GM18873 (cell line): ENCODE measurements around the gene RASGRF2.
"Not testable (repeated sequence)": the region's sequence is repeated elsewhere in the genome, so short reads cannot be mapped to it uniquely, and the experiment has no call there.

Experiments
- ATAC-seq: cut with Tn5 transposase; IDR thresholded peaks from one replicate; pipeline ENCODE4 v1.9.1; 2021; ENCODE audit warnings: mild to moderate bottlenecking, moderate library complexity, moderate number of reproducible peaks; ENCODE audit not compliant: unreplicated experiment, low FRiP score

RASGRF2 gene

DNA sequence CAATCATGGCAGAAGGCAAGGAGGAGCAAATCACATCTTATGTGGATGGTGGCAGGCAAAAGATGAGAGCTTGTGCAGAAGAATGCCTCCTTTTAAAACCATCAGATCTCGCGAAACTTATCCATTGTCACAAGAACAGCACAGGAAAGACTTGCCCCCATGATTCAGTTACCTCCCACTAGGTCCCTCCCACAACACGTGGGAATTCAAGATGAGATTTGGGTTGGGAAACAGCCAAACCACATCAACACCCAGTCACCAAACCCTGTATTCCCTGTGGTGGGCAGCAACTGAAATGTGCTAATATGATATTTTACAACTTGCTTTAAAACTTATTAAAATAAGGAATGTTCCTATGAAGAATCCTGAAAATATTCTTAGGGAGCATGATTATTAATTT lies 54.2 kb downstream of the RASGRF2 start:
- no peak for ATAC-seq

DNA sequence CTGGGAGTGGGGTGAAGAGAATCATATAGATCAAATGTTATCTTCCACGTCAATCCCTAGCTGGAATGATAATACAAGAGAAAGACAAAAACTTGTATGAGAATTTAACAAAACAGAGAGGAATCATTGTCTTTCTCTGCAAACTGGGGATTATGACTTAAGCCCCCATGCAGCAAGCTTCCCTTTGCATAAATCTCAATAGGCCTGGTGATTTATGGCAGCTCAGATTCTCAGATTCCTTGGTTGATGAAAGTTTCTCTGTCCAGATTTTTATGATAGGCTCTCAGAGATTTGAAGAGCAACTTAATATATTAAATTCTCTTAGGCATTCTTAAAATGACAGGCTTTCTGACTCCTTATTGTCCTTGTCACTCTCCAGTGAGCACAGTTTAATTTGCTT lies 56.0 kb downstream of the RASGRF2 start:
- ATAC-seq = no peak

DNA sequence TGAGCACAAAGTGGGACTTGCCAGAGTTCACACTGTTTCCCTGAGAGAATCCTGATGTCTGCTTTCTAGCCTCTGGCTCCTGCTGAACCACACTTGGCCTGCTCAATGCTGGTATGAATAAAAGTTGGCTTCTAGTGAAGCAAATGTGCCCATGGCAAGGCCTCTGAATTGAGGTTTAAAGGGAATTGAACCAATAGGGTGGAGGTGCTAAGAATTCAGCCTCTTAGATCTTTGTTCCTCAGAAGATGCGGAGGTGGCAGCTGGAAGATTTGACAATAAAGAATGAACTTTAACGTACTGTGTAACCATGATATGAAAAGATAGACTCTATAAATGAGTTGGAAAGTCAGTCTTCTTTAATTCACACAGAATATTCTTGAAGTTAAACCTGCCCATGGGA lies 57.2 kb downstream of the RASGRF2 start:
- no peak for ATAC-seq

DNA sequence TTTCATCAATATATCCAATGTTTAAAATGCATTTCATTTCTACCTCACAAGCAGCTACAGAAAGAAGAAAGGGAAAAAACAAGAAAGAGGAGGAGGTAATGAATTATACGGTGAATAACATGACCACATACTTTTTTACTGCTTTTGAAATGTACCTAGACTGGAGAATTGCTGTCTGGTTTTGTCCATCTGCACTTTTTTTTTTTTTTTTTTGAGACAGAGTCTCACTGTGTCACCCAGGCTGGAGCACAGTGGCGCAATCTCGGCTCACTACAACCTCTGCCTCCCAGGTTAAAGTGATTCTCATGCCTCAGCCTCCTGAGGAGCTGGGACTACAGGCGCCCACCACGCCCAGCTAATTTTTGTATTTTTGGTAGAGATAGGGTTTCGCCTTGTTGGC lies 58.4 kb downstream of the RASGRF2 start:
- not testable (repeated sequence) for ATAC-seq

DNA sequence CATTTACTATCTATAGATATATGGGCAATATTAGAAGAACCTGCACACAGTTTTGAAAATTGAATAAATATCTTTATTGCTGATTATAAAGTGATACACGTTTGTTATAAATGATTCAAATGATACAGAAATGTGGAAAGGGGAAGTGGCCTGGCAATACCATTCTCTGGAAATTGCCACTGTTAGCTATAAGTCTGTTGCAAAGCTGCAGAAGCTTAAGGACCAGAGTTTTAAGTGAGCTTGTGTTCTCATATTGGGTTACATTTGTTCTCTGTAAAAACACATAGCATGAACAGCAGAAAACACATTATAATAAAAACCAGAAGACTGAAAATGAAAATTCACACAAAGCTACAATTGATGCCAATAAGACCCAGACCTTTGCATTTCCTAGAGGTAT lies 59.6 kb downstream of the RASGRF2 start:
- no peak for ATAC-seq

DNA sequence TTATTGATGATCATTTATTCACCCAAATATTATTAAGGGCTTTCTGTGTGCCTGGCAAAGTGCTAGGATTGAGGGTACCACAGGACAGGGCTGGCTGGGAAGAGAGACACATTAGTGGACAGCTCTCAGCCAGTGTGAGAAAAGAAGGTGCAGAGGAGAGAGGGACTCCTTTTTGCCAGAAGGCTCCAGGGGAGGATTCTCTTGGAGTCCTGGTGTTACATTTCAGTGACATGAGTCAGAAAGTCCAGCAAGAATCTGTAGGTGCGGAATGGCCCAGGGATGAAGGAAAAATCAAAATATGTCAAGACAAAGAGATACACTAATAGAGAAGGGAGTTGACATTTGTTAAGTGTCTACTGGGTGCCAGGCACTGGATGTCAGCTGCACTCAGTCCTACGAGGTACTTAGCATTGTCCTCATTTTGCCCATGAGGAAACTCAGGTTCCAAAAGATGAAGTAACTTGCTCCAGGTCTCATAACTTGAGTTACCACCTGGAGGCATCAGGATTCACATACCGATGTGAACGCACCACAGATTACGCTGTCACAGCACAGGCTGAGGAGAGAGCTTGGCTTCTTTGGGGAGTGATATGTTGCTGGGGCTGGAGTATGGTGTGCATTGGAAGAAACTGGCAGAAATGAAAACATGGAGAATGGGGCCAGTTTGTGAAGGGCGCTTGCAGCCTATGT lies 60.5 kb downstream of the RASGRF2 start:
- ATAC-seq = no peak

DNA sequence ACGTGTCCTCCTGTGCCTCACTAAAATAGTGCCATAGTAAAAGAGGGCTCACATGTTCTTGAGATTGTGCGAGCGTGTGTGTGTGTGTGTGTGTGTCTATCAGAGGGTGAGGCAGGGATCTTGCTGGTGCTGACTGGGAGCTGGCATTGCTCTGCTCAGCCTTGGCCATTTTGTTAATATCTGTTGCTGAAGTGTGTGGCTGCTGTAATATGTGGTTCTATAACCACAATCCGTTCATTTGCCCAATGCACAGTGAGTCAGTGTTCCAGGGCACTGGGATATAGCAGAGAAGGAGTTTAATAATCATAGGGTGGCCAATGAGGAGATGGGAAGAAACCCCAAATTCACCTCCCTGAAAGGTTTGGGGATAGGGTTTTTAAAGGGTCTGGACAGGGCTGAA lies 61.3 kb downstream of the RASGRF2 start:
- ATAC-seq = no peak

DNA sequence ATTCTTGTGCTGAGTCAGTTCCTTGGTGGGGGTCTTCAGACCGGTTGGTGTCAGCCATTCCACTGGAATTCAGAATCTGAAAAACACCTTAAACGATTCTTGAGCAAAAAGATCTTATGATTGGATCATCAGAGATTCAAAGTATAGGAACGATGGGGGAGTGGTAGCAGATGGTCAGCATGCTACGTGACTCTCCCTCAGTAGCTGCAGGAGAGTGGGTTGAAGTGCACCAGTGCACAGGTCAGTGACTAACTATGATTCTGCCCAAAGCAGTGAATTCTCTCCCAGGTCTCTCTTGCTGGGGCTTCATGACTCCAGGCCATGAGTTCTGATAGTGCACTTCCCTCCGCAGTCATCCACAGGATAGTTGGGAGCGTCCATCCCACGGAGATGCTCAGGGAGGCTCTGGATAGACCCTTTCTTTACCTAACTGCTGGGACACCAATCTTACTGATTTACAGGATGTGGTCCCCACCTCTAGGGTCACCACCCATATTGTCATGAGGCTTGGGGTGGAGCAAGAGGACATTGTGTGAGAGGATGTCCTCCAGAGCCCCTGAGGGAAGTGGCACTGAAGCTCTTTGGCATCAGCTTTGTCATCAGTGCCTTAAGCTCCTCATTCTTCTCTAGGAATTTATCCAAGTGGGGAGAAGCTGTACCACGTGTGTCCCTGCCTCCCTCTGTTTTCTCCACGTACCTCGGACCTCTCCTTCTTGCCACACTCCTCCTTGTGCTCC lies 62.0 kb downstream of the RASGRF2 start:
- no peak for ATAC-seq

DNA sequence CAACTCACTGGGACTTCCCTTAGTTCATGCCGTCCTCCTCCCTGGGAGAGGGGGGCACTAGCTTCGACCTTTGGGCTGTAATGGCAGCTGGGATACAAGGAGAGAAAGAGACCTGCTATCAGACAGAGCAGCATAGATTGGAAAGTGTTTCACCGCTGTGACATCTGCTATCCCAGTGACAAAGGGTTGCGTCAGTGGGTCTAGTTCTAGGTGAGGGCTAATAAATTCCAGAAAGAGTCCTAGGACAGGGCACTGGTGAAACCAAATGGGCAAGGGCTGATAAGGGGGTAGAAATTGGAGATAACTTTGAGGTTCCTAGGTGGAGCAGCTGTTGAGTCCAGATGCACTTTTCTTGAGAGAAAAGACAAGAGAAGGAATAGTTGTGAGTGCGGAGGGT lies 62.5 kb downstream of the RASGRF2 start:
- ATAC-seq = no peak

DNA sequence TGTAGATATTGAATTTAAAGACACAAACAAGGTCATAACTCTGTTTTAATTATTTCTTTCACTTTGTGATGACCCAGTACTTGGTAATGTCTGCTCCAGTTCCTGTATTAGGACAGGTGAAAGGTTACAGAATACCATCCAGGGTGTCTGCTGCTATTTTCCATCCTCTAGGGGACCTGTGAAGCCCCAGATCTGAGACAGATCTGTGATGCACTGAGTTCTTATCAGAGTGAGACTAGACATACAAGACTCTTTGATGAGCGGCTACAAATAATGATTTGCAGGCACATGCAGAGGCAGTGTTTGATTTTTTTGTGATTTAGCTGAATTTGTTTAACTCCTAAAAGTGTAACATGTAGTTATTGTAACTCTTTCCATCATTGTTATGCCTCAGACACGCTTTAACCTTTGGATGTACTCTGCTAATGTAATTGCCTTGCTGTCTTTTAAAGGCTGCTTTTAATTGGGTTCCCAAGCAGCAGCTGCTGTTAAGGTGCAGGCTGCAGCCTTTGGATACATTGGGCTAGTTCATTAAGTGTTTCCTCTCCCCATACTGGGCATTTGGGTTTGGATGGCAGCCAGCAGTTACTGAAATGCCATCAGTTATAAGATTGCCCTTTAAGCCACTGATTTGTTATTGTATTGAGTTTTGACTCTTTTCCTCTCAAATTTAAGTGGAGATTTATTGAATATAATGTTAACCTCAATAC lies 63.3 kb downstream of the RASGRF2 start:
- no peak for ATAC-seq

DNA sequence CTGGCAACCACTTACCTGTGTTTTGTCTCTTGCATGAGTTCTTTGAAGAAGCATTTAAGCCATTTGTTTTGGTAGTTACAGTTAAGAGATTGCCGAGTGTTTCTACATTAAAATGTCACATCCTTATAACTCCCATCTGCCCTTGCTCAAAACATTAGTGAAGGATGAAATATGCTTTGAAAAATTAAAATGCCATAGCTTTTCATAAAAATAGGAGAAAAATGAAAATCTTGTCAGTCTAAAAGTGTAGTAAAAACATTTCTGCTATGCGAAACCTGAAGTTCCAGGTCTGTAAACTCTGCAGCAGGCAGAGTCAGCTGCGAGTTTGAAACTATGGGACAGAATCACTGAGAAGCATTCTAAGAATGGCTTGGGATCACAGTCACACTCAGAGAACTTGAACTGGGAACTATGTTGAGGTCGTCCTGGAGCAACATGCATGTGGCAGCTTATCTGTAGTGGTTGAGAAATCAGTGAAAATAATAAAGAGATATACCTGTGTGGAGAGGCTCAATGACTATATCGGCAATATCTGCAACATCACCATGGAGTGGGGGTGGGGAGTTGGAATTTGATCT lies 67.4 kb downstream of the RASGRF2 start:
- ATAC-seq = no peak

DNA sequence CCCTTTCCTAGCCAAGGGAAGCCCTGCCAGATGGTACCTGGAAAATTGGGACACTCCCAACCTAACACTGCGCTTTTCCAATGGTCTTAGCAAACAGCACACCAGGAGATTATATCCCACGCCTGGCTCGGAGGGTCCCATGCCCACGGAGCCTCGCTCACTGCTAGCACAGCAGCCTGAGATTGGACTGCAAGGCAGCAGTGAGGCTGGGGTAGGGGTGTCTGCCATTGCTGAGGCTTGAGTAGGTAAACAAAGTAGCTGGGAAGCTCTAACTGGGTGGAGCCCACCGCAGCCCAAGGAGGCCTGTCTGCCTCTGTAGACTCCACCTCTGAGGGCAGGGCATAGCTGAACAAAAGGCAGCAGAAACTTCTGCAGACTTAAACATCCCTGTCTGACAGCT lies 68.7 kb downstream of the RASGRF2 start:
- not testable (repeated sequence) for ATAC-seq

DNA sequence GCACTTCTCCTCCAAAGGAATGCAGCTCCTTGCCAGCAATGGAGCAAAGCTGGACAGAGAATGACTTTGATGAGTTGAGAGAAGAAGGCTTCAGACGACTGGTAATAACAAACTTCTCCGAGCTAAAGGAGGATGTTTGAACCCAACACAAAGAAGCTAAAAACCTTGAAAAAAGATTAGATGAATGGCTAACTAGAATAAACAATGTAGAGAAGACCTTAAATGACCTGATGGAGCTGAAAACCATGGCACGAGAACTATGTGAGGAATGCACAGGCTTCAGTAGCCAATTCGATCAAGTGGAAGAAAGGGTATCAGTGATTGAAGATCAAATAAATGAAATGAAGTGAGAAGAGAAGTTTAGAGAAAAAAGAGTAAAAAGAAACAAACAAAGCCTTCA lies 69.6 kb downstream of the RASGRF2 start:
- ATAC-seq = not testable (repeated sequence)

DNA sequence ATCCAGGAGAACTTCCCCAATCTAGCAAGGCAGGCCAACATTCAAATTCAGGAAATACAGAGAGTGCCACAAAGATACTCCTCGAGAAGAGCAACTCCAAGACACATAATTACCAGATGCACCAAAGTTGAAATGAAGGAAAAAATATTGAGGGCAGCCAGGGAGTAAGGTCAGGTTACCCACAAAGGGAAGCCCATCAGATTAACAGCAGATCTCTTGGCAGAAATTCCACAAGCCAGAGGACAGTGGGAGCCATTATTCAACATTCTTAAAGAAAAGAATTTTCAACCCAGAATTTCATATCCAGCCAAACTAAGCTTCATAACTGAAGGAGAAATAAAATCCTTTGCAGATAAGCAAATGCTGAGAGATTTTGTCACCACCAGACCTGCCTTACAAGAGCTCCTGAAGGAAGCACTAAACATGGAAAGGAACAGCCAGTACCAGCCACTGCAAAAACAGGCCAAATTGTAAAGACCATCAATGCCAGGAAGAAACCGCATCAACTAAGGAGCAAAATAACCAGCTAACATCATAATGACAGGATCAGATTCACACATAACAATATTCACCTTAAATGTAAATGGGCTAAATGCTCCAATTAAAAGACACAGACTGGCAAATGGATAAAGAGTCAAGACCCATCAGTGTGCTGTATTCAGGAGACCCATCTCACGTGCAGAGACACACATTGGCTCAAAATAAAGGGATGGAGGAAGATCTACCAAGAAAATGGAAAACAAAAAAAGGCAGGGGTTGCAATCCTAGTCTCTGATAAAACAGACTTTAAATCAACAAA lies 70.3 kb downstream of the RASGRF2 start:
- ATAC-seq = not testable (repeated sequence)

DNA sequence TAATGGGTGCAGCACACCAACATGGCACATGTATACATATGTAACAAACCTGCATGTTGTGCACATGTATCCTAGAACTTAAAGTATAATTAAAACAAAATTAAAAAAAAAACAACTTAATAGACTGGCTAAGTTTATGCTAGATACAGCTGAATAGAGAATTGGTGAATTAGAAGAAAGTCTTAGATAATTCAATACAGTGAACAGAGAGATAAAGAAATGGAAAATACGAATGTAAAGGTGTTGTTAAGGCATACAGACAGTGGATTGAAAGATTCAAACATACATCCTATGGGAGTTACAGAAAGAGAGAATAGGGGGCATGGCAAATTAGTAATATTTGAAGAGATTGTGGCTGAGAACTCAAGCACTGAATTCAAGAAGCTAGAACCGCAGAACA lies 75.4 kb downstream of the RASGRF2 start:
- ATAC-seq = no peak

DNA sequence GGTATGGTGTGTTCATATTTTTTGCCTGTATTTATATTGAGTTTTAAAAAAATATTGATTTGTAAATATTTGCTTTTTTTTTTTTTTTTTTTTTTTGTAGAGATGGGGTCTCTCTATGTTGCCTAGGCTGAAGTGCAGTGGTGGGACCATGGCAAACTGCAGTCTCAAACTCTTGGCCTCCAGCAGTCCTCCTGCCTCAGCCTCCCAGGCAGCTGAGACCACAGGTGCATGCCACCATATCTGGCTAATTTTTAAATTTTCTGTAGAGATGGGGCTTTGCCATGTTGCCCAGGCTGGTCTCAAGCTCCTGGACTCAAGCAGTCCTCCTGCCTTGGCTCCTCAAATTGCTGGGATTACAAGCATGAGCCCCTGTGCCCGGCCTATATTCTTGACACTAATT lies 78.3 kb downstream of the RASGRF2 start:
- ATAC-seq = no peak

DNA sequence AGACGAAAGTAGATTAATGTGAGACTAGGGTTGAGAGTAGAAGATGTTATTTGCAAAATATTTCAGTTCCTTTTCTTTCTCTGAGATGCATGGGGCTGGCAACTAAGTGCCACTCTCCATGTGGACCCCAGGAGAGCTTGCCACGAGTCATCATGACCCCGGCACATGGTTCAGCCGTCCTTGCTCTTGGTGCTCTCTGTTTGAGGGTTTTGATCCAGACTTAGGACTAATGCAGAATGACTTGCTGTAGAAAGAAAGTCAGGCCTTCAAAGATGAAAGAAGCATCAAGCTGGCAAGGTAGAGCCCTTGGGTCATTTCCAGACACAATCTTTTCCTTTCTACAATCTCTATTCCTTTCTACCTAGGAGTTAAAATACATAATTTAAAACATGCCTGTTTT lies 84.7 kb downstream of the RASGRF2 start:
- no peak for ATAC-seq

DNA sequence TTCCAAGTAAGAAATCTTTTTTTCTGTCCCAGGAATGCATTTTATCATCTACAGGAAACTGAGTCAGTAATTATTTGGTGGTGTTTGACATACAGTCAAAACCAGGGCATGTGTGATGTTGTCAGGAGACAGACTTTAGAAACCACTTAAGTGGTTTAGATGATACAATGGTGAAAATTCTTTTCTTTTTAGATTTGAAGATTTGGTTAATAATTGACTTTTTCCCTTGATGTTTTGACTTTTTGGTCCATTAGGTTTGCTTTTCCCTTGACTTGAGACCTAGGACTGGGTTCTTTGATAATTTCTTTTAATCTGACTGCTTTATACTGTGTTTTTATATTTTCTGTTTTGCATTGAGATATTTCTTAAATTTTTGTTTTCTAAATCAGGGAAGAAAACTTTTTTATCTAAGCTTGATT lies 85.2 kb downstream of the RASGRF2 start:
- no peak for ATAC-seq

DNA sequence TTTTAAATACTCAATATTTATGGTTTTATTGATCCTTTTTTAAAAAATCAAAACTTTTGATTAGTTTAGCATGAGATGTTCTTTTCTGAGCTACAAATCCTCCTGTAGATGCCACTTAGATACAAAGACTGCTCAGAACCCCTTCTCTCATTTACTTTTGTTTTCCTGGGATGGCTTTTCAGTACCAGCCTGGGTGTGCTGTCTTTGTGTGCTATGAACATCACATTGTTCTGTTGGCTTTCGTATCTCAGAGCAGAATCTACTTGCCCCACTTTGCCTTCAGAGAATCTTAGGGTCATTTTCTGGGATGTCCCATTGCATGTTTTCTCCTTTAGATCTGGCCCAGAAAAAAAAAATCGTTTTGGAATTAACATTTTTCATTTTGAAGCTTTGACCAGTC lies 85.9 kb downstream of the RASGRF2 start:
- no peak for ATAC-seq

DNA sequence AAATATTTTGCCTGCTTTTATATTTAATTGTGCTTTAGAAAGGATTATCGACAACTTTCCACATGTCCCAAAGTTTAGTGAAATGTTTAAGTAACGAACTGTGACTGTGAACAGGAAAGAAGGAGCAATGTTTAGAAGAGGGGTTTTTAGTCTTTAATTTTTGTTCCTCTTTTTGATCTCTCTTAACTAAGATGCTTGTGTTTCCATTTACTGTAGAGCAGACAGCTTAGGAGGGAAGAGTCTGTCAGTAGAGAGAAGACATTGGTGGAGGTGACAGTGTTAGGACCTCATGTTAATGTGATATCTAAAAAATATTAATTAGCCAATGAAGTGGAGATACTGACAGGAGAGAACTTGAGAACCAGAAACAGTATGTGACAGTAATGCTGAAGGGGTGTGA lies 92.2 kb downstream of the RASGRF2 start:
- ATAC-seq = no peak
